GM12878 (cell line): ENCODE measurements around the gene DEGS2. TPM values are rescaled to one million over a fixed set of nuclear protein-coding genes. Genes with fewer than 3 reads are reported as not detected.

Experiments used
- FOS ChIP-seq: IDR thresholded peaks from 3 replicates; pipeline ENCODE4 v1.6.1; 2011; ENCODE audit warnings: borderline replicate concordance; ENCODE audit not compliant: insufficient read length; ENCODE audit errors: extremely low read depth
- HCFC1 ChIP-seq: fragments of 150-350 bp; IDR thresholded peaks from 2 replicates; pipeline ENCODE4 v1.6.1; 2014; ENCODE audit warnings: low read length
- HDAC2 ChIP-seq: fragments of 200-600 bp; sonication (generic); IDR thresholded peaks from 2 replicates; pipeline ENCODE4 v1.6.1; 2017
- IKZF2 ChIP-seq, 2 experiments: fragments of 450-650 bp; IDR thresholded peaks; 2 replicates each; pipeline ENCODE4 v1.6.1; 2017; ENCODE audit warnings: mild to moderate bottlenecking in 2 of 2, moderate library complexity in 2 of 2
- IRF3 ChIP-seq: fragments of 450-650 bp; IDR thresholded peaks from 2 replicates; pipeline ENCODE4 v1.6.1; 2014; ENCODE audit warnings: mild to moderate bottlenecking
- LARP7 ChIP-seq: fragments of 450-650 bp; IDR thresholded peaks from 2 replicates; pipeline ENCODE4 v1.6.1; 2017; ENCODE audit warnings: mild to moderate bottlenecking
- MYB ChIP-seq: fragments of 150-350 bp; IDR thresholded peaks from 2 replicates; pipeline ENCODE4 v1.6.1; 2014; ENCODE audit warnings: mild to moderate bottlenecking, low read depth, low read length, borderline replicate concordance
- NR2C2 ChIP-seq: IDR thresholded peaks from 2 replicates; pipeline ENCODE4 v1.6.1; 2011; ENCODE audit warnings: borderline replicate concordance, low read depth; ENCODE audit not compliant: control insufficient read depth, insufficient read length
- SP1 ChIP-seq: IDR thresholded peaks from one replicate; pipeline ENCODE4 v1.6.1; 2011; ENCODE audit warnings: low read depth, low read length
- TARDBP ChIP-seq: IDR thresholded peaks from 2 replicates; pipeline ENCODE4 v1.6.1; 2016; ENCODE audit warnings: borderline replicate concordance
- YY1 ChIP-seq: IDR thresholded peaks from 2 replicates; pipeline ENCODE4 v1.6.1; 2011; ENCODE audit warnings: low read depth, mild to moderate bottlenecking, low read length
- ZNF687 ChIP-seq: fragments of 450-650 bp; IDR thresholded peaks from 2 replicates; pipeline ENCODE4 v1.6.1; 2017; ENCODE audit warnings: mild to moderate bottlenecking, moderate library complexity
- polyA plus RNA-seq, 11 experiments: library from polyadenylated mRNA; depleted of rRNA in 4 of 11; unstranded in 6 of 11; stranded (reverse) in 5 of 11; fragments of >200 nt; fragmentation: Nextera tagmentation in 4 of 11; fragmentation: Illumina TruSeq in 1 of 11; extraction: Ambion mirVana in 4 of 11; extraction: Trizol in 1 of 11; gene quantifications; 1 replicate in 1 of 11; 2 replicates in 10 of 11; pipeline versions ENCODE4 v1.2.1 to v1.2.3, GENCODE V29; 2011 to 2016; ENCODE audit warnings: inconsistent platforms in 2 of 11, missing spikeins in 2 of 11, low read depth in 1 of 11
- total RNA-seq, 4 experiments: library from RNA; depleted of rRNA in 3 of 4; stranded (reverse); fragments of >200 nt in 3 of 4; fragmentation: Illumina TruSeq in 1 of 4; extraction: Trizol in 1 of 4; gene quantifications; 2 replicates each; pipeline versions ENCODE4 v1.2.1 to v1.2.3, GENCODE V29; 2013 to 2021
- TF ChIP-seq, protein P1 (sequence below): fragments of 450-650 bp; IDR thresholded peaks from 2 replicates; pipeline ENCODE4 v1.6.1; 2016; ENCODE audit warnings: mild to moderate bottlenecking
- TF ChIP-seq, protein P2 (sequence below): IDR thresholded peaks from 2 replicates; pipeline ENCODE4 v1.6.1; 2012; ENCODE audit warnings: low read depth, low read length, improper control_type of control experiment

The DEGS2 gene
- total and polyA plus RNA-seq, 10 of the 15 experiments (the other 5 are each of a cell fraction or from before 2014, with no cell fraction given), result 0.01 to 2.5 (median 0.45) TPM; not detected in 1

DNA sequence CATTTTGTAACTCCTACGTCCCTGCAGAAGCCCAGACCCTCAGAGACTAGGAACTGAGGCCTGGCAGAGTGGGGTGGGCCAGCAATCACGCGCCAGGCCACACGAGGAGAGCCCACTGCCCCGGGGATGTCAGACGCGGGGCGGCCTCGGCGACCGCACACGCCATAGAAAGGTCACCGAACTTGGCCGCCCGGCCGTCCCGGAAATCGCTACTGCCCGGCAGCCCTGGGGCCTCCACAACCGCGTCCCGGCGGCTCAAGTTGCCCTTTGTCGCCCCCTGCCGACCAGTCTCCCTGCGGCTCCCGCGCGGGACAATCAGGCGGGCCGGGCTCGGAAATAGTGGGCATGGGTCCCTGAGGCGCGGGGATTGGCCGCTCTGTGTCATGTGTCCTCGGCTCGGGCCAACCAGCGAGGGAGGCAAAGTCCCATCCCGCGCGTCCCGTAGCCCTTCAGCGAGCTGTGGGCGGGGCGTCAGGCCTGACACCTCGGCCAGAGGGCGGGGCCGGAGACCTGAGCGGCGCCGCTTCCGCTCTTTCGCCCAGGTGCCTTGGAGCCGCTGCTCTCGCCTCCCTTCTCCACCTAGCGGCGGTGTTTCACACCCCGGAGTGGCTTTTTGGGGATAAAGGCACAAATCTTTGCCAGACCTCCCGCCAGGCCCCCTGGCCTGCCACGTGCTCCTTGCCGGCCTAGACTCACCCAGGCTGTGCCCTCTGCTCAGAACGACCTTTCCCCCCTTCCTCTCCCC, 33.4 kb upstream of the DEGS2 start (continued):
- TF ChIP-seq MYB (no peak), ZNF687 (peak; percentile 33), TARDBP (no peak), HDAC2 (no peak), IKZF2 (IDR thresholded peaks at IDR 0.05) (0 out of 4 replicates have a peak, but pooled peaks of 1 of the 2 experiments have one; percentile 7), NR2C2 (no peak), LARP7 (peak; percentile 47), FOS (peak; percentile 18), SP1 (peak; percentile 80), IRF3 (peak; percentile 50; the same call in 1 of the 2 replicates), HCFC1 (peak; percentile 45; the same call in 1 of the 2 replicates), YY1 (peak; percentile 84)
- TF ChIP-seq, protein P1, sequence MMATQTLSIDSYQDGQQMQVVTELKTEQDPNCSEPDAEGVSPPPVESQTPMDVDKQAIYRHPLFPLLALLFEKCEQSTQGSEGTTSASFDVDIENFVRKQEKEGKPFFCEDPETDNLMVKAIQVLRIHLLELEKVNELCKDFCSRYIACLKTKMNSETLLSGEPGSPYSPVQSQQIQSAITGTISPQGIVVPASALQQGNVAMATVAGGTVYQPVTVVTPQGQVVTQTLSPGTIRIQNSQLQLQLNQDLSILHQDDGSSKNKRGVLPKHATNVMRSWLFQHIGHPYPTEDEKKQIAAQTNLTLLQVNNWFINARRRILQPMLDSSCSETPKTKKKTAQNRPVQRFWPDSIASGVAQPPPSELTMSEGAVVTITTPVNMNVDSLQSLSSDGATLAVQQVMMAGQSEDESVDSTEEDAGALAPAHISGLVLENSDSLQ, result peak; percentile 84; the same call in 1 of the 2 replicates
- TF ChIP-seq, protein P2, sequence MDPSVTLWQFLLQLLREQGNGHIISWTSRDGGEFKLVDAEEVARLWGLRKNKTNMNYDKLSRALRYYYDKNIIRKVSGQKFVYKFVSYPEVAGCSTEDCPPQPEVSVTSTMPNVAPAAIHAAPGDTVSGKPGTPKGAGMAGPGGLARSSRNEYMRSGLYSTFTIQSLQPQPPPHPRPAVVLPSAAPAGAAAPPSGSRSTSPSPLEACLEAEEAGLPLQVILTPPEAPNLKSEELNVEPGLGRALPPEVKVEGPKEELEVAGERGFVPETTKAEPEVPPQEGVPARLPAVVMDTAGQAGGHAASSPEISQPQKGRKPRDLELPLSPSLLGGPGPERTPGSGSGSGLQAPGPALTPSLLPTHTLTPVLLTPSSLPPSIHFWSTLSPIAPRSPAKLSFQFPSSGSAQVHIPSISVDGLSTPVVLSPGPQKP, result no peak; the same call in 1 of the 2 replicates
- TF ChIP-seq, all 136 proteins: peak for 61
